ENCODE results near the gene HSF4.

HSF4 gene

DNA sequence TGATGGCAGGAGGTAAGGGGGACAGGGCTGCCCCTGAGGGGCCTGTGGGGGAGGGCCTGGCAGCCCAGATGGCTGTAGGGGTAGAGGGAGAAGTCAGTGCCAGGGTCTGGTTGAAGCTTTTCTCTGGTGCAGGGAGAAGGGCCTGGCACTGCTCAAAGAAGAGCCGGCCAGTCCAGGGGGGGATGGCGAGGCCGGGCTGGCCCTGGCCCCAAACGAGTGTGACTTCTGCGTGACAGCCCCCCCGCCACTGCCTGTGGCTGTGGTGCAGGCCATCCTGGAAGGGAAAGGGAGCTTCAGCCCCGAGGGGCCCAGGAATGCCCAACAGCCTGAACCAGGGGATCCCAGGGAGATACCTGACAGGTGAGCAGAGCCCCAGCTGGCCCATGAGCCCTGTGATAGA, 3.0 kb downstream of the HSF4 start:
- H3K4me3 ChIP-seq (ENCODE audit: low read length): no peak overlapping the region
- TF ChIP-seq ZNF274 (IDR thresholded peaks at IDR 0.05; ENCODE audit: low read depth, low read length): no peak

GRCh38 chr16:67169011-67169451, 4.5 kb downstream of the HSF4 start:
- no peak for TF ChIP-seq ZNF274 (IDR thresholded peaks at IDR 0.05; ENCODE audit: low read depth, low read length)
- no peak overlapping the region for H3K4me3 ChIP-seq (ENCODE audit: low read length)

DNA sequence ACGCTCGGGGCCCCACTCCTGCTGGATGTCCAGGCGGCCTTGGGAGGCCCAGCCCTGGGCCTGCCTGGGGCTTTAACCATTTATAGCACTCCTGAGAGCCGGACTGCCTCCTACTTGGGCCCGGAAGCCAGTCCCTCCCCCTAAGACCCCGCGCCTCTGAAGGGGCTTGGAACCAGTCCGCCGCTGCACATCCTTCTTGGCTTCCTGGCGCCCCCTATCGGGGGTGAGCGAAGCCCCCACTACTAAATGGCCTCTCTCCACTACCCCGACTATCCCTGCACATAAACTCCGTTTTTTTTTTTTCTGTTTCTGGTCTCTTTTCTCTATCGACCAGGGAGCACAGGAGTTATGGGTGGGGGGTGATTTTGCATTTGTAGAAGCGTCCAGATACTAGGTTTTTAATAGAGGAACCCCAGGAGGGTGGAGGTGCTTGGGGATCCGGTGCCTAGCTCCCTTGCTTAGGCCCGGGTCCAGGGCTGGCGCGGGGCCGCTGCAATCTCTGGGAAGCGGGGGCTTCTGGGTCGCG, 5.2 kb downstream of the HSF4 start:
- peak overlapping the region; percentile 15; the same call in 1 of the 2 replicates for H3K4me3 ChIP-seq (ENCODE audit: low read length)
- no peak for TF ChIP-seq ZNF274 (IDR thresholded peaks at IDR 0.05; ENCODE audit: low read depth, low read length)

DNA sequence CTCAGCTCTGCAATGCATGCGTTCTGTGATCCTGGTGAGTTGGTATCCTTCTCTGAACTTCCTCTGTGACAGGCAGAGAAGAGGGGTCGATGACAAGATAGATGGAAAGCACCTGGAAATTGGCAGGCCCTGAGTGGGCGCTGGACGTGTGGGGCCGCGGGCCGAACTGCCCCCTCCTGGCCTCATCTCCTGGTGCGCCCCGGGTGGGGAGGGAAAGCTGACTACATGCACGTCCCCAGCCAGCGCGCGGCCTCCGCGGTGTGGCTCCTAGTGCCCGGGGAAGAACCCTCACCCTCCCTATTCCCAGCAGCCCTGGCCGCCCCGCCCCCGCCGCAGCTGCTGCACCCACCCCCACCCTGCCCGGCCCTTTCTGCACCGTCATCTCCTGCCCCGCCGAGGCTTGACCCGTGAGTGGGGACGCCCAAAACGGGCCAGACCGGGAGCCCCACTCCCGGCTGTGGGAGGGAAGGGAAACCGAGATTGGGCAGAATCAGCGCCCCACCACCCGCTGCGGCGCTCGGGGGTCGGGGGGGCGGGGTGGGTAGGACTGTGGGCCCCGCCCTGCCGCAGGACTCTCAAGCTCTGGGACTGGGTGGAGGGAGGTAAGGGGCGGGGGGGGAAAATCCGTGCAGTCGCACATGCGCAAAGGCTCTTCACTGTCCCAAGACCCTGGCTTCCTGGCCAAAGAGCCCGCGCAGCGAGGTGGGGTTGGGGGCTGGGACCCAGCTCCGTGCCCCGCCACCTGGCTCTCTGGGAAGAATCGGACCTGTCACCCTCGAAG, 5.8 kb downstream of the HSF4 start, which contains the start of gene NOL3:
Gene NOL3, plus strand, starts transcription at position 371 of the 781 bp plus-strand sequence.
- no peak for TF ChIP-seq ZNF274 (IDR thresholded peaks at IDR 0.05; ENCODE audit: low read depth, low read length)
- peak within 1 kb of the TSS; percentile 18; the same call in 1 of the 2 replicates for H3K4me3 ChIP-seq (ENCODE audit: low read length)

DNA sequence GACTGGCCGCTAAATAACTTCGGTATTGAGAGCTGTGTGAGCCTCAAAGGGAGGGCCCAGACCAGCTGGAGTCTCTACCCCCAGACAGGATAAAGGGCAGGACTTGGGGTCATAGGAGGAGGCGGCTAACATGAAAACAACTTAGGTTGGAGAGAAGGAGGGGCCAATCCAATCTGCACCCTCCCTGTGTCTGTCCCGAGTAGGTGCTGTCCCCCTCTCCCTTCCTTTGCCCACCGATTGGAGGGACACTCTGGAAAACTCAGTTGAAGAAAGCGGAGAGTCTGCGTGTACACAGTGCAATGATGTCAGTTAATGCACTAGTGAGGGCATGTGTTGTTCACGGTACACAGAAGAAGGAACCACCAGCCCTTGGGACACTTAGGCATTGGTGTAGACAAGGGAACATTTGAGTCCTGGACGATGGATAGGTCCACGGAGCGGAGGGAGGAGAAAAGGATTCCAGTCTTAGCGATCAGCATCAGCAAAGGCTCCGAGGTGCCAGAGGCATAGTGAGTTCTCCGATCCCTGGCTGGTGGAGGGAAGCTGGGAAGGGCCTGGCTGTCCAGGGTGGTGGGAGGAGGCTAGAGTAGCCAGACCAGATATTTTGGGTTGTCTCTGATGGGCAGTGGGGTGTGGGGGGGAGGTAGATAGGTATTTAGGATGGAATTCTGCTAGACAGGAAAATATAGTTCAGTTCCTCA, 6.6 kb downstream of the HSF4 start:
- peak overlapping the region; percentile 18; the same call in 1 of the 2 replicates for H3K4me3 ChIP-seq (ENCODE audit: low read length)
- no peak for TF ChIP-seq ZNF274 (IDR thresholded peaks at IDR 0.05; ENCODE audit: low read depth, low read length)

DNA sequence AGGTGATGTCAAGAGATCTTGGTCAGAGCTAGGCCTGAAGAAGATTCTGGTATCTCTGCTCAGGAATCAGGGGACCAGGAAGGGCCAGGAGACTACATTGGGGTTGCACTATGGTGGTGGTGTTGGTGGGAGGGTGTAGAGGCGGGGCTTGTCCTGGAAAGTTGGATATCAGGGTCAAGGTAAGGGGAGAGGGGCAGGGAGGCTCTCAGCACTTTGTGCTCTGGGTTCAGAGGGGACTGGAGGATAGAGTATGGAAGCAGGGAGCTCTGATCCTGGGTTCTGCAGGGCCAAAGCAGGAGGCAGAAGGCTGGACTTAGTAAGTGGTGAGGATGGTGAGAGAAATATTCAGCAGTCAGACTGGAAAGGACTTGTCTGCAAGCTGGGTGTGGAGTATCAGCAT, 8.8 kb downstream of the HSF4 start:
- H3K4me3 ChIP-seq (ENCODE audit: low read length): peak overlapping the region; percentile 46; the same call in 1 of the 2 replicates
- no peak for TF ChIP-seq ZNF274 (IDR thresholded peaks at IDR 0.05; ENCODE audit: low read depth, low read length)

DNA sequence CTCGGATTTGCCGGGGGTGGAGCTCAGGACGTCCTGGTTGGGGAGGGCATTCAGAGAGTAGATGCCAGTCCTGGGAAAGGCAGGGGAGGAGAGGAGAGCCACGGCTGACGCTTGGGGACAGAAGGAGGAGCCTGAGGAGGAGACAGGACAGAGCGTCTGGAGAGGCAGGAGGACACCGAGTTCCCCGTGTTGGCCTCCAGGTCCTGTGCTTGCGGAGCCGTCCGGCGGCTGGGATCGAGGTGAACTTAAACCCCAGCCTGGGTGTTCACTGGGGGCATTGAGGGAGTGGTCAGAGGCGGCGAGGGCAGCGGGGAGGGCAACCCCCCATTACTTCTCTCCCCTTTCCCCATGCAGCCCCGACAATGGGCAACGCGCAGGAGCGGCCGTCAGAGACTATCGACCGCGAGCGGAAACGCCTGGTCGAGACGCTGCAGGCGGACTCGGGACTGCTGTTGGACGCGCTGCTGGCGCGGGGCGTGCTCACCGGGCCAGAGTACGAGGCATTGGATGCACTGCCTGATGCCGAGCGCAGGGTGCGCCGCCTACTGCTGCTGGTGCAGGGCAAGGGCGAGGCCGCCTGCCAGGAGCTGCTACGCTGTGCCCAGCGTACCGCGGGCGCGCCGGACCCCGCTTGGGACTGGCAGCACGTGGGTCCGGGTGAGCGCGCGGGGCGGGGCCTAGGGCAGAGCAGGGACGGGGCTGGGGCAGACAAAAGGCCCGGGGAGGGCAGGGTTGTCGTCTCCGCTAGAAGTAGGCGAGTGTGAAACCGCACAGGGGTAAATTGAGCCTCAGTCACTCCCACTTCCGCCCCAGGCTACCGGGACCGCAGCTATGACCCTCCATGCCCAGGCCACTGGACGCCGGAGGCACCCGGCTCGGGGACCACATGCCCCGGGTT, 9.5 kb downstream of the HSF4 start:
- peak overlapping the region; percentile 46; the same call in 1 of the 2 replicates for H3K4me3 ChIP-seq (ENCODE audit: low read length)
- TF ChIP-seq ZNF274 (IDR thresholded peaks at IDR 0.05; ENCODE audit: low read depth, low read length): no peak

GRCh38 chr16:67174706-67175231, 10.2 kb downstream of the HSF4 start:
- no peak for TF ChIP-seq ZNF274 (IDR thresholded peaks at IDR 0.05; ENCODE audit: low read depth, low read length)
- H3K4me3 ChIP-seq (ENCODE audit: low read length): no peak overlapping the region; the same call in 1 of the 2 replicates

GRCh38 chr16:67176662-67177061, 12.1 kb downstream of the HSF4 start:
- no peak for TF ChIP-seq ZNF274 (IDR thresholded peaks at IDR 0.05; ENCODE audit: low read depth, low read length)
- H3K4me3 ChIP-seq (ENCODE audit: low read length): no peak overlapping the region

- no peak overlapping the region; the same call in 1 of the 2 replicates for H3K4me3 ChIP-seq (ENCODE audit: low read length)
- TF ChIP-seq ZNF274 (IDR thresholded peaks at IDR 0.05; ENCODE audit: low read depth, low read length): no peak
Measured at GRCh38 chr16:67177743-67178699, 13.5 kb downstream of the HSF4 start.

DNA sequence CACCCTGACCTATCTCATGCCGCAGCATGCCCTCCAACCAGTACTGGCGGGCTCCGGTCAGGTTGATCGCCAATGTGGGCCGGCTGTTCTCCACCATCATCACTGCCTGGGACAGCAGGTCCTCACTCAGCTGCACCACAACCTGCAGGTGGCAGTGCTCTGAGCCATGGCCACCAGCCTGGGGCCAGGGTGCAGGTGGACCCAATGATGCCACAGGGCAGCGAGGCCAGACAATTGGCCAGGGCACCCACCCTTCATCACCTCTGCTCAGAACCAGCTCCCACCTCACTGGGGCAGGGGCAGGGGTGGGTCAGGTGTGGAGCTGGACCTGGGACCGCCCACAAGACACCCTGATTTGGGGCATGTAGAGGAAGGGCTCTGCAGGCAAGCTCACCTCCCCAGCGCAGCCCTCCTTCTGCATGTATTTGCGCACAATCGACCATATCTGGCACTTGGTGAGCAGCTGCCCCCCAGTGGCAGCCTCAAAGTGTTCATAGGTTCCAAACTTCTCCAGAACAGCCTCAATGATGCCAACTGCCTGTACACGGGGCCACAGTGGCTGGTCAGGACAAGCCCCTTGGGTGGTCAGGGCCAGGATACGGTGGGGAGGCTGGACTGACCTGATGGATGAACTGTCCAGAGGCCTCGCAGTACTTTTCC, 15.0 kb downstream of the HSF4 start:
- no peak for TF ChIP-seq ZNF274 (IDR thresholded peaks at IDR 0.05; ENCODE audit: low read depth, low read length)
- no peak overlapping the region for H3K4me3 ChIP-seq (ENCODE audit: low read length)

GRCh38 chr16:67180166-67180565, 15.6 kb downstream of the HSF4 start:
- TF ChIP-seq ZNF274 (IDR thresholded peaks at IDR 0.05; ENCODE audit: low read depth, low read length): no peak
- no peak overlapping the region for H3K4me3 ChIP-seq (ENCODE audit: low read length)

Data from GM08714 (cell line).